ENCODE results near the gene RFC4. TPM values are rescaled to one million over a fixed set of nuclear protein-coding genes. Genes with fewer than 3 reads are reported as not detected.

Gene RFC4
- total and polyA plus RNA-seq, 2 of the 13 experiments (the other 11 are each of a cell fraction or from before 2014, with no cell fraction given) = 18.5 to 103 TPM

DNA sequence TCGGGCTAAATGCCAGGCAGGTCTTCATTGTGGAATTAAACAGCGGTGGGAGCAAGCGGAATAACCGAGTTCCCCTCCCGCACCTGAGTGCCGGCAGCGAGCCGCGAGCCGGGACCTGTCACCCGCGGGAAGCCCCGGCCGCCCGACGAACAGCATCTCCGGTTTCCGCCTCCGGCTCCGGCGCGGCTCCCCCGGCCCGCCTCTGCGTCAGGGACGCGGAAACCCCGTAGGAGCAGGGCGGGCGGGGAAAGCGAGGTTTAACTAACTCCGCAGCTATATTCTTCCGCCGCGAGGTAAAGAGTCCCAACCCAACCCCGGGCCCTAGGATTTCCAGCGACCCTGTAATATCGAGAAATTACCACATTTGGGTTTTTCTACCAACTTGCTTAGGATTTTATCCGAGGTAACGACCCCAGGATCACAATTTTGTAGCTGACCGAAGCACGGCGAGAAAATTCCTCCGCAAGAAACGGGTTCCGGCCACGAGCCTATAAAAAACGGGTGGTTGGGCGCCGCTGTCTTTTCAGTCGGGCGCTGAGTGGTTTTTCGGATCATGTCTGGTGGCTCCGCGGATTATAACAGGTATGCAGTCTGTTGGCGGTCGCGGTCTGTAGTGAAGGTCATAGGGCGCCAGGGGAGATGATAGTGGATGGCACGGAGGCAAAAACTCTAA is 23.1 kb downstream of the RFC4 start, which contains the start of gene EIF4A2 (continued):
- TF ChIP-seq STAG1 (CRISPR knock-in tag; IDR thresholded peaks at IDR 0.05) = no peak
- no peak for TF ChIP-seq ATF7 (IDR thresholded peaks at IDR 0.05)
- peak; percentile 43; the same call in 1 of the 2 replicates for TF ChIP-seq ATF7 (CRISPR knock-in tag; IDR thresholded peaks at IDR 0.05)
- TF ChIP-seq ZBTB7A (CRISPR knock-in tag; IDR thresholded peaks at IDR 0.05) = 0 out of 2 replicates have a peak, but pooled peaks have one; percentile 7
- no peak for TF ChIP-seq SOX6 (IDR thresholded peaks at IDR 0.05)
- TF ChIP-seq SOX6 (CRISPR knock-in tag; IDR thresholded peaks at IDR 0.05) = peak; percentile 52
- 0 out of 2 replicates have a peak, but pooled peaks have one; percentile 42 for TF ChIP-seq JUNB (CRISPR knock-in tag; IDR thresholded peaks at IDR 0.05; ENCODE audit: borderline replicate concordance)
- TF ChIP-seq SP4 (CRISPR knock-in tag; IDR thresholded peaks at IDR 0.05) = peak; percentile 63
- TF ChIP-seq, protein P1, sequence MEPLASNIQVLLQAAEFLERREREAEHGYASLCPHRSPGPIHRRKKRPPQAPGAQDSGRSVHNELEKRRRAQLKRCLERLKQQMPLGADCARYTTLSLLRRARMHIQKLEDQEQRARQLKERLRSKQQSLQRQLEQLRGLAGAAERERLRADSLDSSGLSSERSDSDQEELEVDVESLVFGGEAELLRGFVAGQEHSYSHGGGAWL (CRISPR knock-in tag; IDR thresholded peaks at IDR 0.05) = peak; percentile 78
- no peak for TF ChIP-seq ZNF761 (CRISPR knock-in tag; conservative IDR thresholded peaks at IDR 0.05)
- TF ChIP-seq, protein P2, sequence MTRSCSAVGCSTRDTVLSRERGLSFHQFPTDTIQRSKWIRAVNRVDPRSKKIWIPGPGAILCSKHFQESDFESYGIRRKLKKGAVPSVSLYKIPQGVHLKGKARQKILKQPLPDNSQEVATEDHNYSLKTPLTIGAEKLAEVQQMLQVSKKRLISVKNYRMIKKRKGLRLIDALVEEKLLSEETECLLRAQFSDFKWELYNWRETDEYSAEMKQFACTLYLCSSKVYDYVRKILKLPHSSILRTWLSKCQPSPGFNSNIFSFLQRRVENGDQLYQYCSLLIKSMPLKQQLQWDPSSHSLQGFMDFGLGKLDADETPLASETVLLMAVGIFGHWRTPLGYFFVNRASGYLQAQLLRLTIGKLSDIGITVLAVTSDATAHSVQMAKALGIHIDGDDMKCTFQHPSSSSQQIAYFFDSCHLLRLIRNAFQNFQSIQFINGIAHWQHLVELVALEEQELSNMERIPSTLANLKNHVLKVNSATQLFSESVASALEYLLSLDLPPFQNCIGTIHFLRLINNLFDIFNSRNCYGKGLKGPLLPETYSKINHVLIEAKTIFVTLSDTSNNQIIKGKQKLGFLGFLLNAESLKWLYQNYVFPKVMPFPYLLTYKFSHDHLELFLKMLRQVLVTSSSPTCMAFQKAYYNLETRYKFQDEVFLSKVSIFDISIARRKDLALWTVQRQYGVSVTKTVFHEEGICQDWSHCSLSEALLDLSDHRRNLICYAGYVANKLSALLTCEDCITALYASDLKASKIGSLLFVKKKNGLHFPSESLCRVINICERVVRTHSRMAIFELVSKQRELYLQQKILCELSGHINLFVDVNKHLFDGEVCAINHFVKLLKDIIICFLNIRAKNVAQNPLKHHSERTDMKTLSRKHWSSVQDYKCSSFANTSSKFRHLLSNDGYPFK (CRISPR knock-in tag; IDR thresholded peaks at IDR 0.05; ENCODE audit: borderline replicate concordance) = peak; percentile 39; the same call in 1 of the 2 replicates
- no peak for TF ChIP-seq ZNF251 (CRISPR knock-in tag; IDR thresholded peaks at IDR 0.05)
- no peak for TF ChIP-seq NONO (IDR thresholded peaks at IDR 0.05)
- peak; percentile 87 for TF ChIP-seq NONO (CRISPR knock-in tag; conservative IDR thresholded peaks at IDR 0.05)
- peak; percentile 21; the same call in 1 of the 2 replicates for TF ChIP-seq ZNF552 (CRISPR knock-in tag; IDR thresholded peaks at IDR 0.05; ENCODE audit: borderline replicate concordance)
- TF ChIP-seq NFYB (CRISPR knock-in tag; IDR thresholded peaks at IDR 0.05) = peak; percentile 14; the same call in 1 of the 2 replicates
- TF ChIP-seq ZSCAN31 (CRISPR knock-in tag; IDR thresholded peaks at IDR 0.05; ENCODE audit: low read depth) = peak; percentile 69
- peak; percentile 85; the same call in 1 of the 2 replicates for TF ChIP-seq U2AF2 (IDR thresholded peaks at IDR 0.05; ENCODE audit: low read depth, low read length)
- TF ChIP-seq ZNF607 (CRISPR knock-in tag; IDR thresholded peaks at IDR 0.05; ENCODE audit: borderline replicate concordance) = peak; percentile 75; the same call in 1 of the 2 replicates
- TF ChIP-seq, protein P3, sequence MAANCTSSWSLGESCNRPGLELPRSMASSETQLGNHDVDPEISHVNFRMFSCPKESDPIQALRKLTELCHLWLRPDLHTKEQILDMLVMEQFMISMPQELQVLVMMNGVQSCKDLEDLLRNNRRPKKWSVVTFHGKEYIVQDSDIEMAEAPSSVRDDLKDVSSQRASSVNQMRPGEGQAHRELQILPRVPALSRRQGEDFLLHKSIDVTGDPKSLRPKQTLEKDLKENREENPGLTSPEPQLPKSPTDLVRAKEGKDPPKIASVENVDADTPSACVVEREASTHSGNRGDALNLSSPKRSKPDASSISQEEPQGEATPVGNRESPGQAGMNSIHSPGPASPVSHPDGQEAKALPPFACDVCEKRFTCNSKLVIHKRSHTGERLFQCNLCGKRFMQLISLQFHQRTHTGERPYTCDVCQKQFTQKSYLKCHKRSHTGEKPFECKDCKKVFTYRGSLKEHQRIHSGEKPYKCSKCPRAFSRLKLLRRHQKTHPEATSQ (CRISPR knock-in tag; IDR thresholded peaks at IDR 0.05; ENCODE audit: borderline replicate concordance) = no peak; the same call in 1 of the 2 replicates
- TF ChIP-seq HNRNPLL (IDR thresholded peaks at IDR 0.05; ENCODE audit: low read depth, low read length, poor library complexity, severe bottlenecking) = peak; percentile 96
- TF ChIP-seq, protein P4, sequence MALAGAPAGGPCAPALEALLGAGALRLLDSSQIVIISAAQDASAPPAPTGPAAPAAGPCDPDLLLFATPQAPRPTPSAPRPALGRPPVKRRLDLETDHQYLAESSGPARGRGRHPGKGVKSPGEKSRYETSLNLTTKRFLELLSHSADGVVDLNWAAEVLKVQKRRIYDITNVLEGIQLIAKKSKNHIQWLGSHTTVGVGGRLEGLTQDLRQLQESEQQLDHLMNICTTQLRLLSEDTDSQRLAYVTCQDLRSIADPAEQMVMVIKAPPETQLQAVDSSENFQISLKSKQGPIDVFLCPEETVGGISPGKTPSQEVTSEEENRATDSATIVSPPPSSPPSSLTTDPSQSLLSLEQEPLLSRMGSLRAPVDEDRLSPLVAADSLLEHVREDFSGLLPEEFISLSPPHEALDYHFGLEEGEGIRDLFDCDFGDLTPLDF (CRISPR knock-in tag; IDR thresholded peaks at IDR 0.05) = peak; percentile 92
- TF ChIP-seq CHD4 (IDR thresholded peaks at IDR 0.05; ENCODE audit: borderline replicate concordance, low read length) = no peak
- TF ChIP-seq REPIN1 (CRISPR knock-in tag; IDR thresholded peaks at IDR 0.05; ENCODE audit: borderline replicate concordance, low read depth) = peak; percentile 19; the same call in 1 of the 2 replicates
- peak; percentile 68; the same call in 1 of the 2 replicates for TF ChIP-seq ZNF253 (CRISPR knock-in tag; IDR thresholded peaks at IDR 0.05; ENCODE audit: borderline replicate concordance)

Measured in HepG2 (cell line).